ENCODE results near the gene ARPIN. TPM values are rescaled to one million over a fixed set of nuclear protein-coding genes. Genes with fewer than 3 reads are reported as not detected.
A peak's percentile ranks its signal among the peaks of the same experiment; 100 is the strongest.
"Not testable (repeated sequence)": the region's sequence is repeated elsewhere in the genome, so short reads cannot be mapped to it uniquely, and the experiment has no call there.

The ARPIN gene
- total RNA-seq, 1 donor from 2014 or later = 20.4 TPM

DNA sequence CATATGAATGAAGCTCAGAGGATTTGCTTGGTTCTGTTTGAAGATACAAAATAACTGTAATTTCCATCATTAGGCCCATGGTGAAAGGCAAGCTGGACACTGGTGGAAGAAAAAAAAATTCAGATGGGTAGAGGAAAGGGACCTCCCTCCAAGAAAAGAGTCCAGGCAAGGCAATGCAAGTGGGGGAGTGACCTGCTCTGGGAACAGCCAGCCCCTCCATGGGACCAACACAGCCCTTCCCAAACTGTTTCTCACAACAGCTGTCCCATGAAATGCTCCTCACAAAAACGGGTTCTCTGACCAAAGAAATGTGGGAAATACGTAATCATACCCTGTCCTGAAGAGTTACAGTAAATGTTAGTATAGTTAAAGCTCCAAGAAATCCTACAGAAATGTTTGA is 14.6 kb downstream of the ARPIN start:
- no peak for DNase-seq (ENCODE audit: low spot score, unreplicated experiment)
- peaks cover 12% of the 10 kb centered on the region for H3K36me3 Mint-ChIP-seq (ENCODE audit: insufficient read depth)
- no peaks in the 10 kb centered on the region for H3K9me3 Mint-ChIP-seq (ENCODE audit: low read depth)
- no peak overlapping the region for H3K27ac Mint-ChIP-seq
- H3K4me3 Mint-ChIP-seq (ENCODE audit: low read depth) = no peak overlapping the region
- peaks cover 2% of the 10 kb centered on the region for H3K4me1 Mint-ChIP-seq (ENCODE audit: low read depth)
- H3K27me3 Mint-ChIP-seq = no peaks in the 10 kb centered on the region
- TF ChIP-seq, protein P1, sequence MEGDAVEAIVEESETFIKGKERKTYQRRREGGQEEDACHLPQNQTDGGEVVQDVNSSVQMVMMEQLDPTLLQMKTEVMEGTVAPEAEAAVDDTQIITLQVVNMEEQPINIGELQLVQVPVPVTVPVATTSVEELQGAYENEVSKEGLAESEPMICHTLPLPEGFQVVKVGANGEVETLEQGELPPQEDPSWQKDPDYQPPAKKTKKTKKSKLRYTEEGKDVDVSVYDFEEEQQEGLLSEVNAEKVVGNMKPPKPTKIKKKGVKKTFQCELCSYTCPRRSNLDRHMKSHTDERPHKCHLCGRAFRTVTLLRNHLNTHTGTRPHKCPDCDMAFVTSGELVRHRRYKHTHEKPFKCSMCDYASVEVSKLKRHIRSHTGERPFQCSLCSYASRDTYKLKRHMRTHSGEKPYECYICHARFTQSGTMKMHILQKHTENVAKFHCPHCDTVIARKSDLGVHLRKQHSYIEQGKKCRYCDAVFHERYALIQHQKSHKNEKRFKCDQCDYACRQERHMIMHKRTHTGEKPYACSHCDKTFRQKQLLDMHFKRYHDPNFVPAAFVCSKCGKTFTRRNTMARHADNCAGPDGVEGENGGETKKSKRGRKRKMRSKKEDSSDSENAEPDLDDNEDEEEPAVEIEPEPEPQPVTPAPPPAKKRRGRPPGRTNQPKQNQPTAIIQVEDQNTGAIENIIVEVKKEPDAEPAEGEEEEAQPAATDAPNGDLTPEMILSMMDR (IDR thresholded peaks at IDR 0.05; ENCODE audit: unreplicated experiment) = no peak

DNA sequence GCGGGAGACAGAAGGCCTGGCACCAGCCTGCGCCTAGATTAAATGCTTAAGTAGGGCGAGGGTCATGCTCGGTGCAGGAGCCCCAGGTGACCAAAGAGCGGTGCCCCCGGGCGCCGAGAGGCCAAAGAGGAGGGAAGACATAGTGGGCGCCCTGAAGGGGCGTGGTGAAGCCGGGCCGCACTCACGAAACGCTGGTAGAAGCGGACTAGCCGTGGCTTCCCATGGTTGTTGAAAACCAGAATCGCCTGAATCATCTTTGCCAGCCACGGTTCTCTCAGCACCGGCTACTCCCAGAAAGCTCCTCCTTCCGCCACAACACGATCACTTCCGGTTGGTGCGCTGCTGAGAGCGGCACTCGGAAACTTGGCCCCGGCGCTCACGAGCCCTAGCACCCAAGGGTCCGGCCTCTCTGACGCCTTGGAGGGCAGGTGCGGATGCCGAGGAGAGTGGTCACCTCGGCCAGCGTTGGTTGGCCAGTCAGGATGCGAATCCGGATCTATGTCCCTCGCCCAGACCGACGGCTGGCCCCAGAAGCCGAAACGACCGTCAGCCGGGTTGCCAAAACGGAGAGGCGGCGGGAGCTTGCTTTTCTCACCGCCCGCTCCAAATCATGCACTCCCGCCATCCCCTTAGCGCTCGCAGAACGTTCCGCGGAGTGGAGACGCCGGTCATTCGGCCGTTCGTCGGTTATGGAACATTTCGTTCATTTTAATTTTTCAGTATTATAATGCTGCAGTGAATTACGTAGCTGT is 18.9 kb downstream of the ARPIN start, which contains the start of gene AP3S2:
AP3S2 (minus strand) TSS at position 299 of the 752 bp plus-strand sequence; CDS start at position 254, 45 bp downstream.
- TF ChIP-seq, protein P1 (IDR thresholded peaks at IDR 0.05; ENCODE audit: unreplicated experiment) = no peak
- Mint-ChIP-seq H3K36me3 (ENCODE audit: insufficient read depth) (peaks cover 1% of the 10 kb centered on the region), H3K27ac (peak within 1 kb of the TSS; percentile 93), H3K27me3 (no peaks in the 10 kb centered on the region), H3K4me1 (ENCODE audit: low read depth) (peaks cover 8% of the 10 kb centered on the region), H3K9me3 (ENCODE audit: low read depth) (no peaks in the 10 kb centered on the region), H3K4me3 (ENCODE audit: low read depth) (peak within 1 kb of the TSS; percentile 93)
- peak; percentile 78 for DNase-seq (ENCODE audit: low spot score, unreplicated experiment)

DNA sequence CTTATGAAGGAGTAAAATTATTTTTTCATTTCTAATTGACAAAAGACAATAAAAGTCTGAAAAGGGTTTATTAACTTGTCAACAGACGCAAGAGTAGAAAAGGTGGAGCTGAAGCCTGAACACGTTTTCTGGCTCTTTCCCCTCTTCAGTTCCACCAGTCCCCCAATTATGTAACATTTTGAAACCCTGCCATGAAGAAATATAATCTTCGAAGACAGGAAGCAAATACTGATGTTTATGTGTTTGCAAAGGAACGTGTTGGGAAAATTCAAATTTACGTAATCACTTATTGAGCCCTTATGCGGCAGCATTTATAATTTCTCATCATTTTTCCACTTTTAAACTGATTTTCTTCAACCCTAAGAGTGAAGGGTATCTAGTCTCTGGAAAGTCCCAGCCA is 19.7 kb downstream of the ARPIN start:
- Mint-ChIP-seq H3K27me3 (no peaks in the 10 kb centered on the region), H3K9me3 (ENCODE audit: low read depth) (no peaks in the 10 kb centered on the region), H3K4me1 (ENCODE audit: low read depth) (peaks cover 8% of the 10 kb centered on the region), H3K36me3 (ENCODE audit: insufficient read depth) (peaks cover 1% of the 10 kb centered on the region), H3K4me3 (ENCODE audit: low read depth) (peak overlapping the region; percentile 93), H3K27ac (peak overlapping the region; percentile 93)
- DNase-seq (ENCODE audit: low spot score, unreplicated experiment) = no peak
- TF ChIP-seq, protein P1 (IDR thresholded peaks at IDR 0.05; ENCODE audit: unreplicated experiment) = no peak

DNA sequence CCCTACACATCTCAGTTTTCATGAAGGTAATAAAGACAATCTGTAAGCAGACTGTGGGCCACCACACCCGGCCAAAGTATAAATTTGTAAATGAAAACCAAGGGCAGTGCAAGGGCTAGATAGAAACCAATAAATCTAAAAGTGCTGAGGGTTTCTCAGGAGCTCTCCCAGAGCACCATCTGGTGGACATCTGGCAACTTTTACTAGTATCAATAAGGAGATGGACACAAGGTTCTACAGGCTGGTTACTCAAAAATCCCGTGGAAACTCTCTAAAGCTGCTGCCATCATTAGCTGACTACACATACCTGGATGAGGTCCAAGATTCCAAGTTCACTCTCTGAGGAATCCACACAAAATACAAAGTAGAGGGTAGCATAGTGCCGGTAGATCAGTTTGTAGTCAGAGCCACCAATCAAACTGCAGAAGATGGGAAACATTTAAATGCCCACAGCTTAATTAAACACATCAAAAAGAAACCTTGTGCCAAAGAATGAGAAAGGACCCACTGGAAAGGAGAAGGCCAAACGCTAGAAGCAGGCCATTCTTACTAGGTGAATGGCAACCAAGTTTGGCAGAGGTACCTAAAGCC is 24.4 kb downstream of the ARPIN start:
- no peak for DNase-seq (ENCODE audit: low spot score, unreplicated experiment)
- TF ChIP-seq, protein P1 (IDR thresholded peaks at IDR 0.05; ENCODE audit: unreplicated experiment) = peak; percentile 51
- peaks cover 5% of the 10 kb centered on the region for H3K4me1 Mint-ChIP-seq (ENCODE audit: low read depth)
- H3K9me3 Mint-ChIP-seq (ENCODE audit: low read depth) = no peaks in the 10 kb centered on the region
- H3K36me3 Mint-ChIP-seq (ENCODE audit: insufficient read depth) = peaks cover 8% of the 10 kb centered on the region
- H3K4me3 Mint-ChIP-seq (ENCODE audit: low read depth) = no peak overlapping the region
- H3K27me3 Mint-ChIP-seq = no peaks in the 10 kb centered on the region
- peak overlapping the region; percentile 50 for H3K27ac Mint-ChIP-seq

DNA sequence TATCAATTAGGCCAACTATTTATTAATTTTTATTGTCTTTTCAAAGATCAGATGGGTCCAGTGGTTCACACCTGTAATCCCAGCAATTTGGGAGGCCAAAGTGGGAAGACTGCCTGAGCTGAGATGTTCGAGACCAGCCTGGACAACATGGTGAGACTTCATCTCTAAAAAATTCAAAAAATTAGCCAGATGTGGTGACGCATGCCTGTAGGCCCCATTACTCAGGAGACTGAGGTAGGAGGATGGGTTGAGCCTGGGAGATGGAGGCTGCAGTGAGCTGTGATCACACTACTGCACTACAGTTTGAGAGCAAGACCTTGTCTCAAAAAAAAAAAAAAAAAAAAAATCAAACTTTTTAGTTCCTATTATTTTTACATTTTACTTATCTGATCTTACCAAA is 27.1 kb downstream of the ARPIN start:
- Mint-ChIP-seq H3K27me3 (no peaks in the 10 kb centered on the region), H3K9me3 (ENCODE audit: low read depth) (no peaks in the 10 kb centered on the region), H3K4me1 (ENCODE audit: low read depth) (no peaks in the 10 kb centered on the region), H3K36me3 (ENCODE audit: insufficient read depth) (peaks cover 11% of the 10 kb centered on the region), H3K27ac (no peak overlapping the region), H3K4me3 (ENCODE audit: low read depth) (no peak overlapping the region)
- DNase-seq (ENCODE audit: low spot score, unreplicated experiment) = no peak
- TF ChIP-seq, protein P1 (IDR thresholded peaks at IDR 0.05; ENCODE audit: unreplicated experiment) = no peak

DNA sequence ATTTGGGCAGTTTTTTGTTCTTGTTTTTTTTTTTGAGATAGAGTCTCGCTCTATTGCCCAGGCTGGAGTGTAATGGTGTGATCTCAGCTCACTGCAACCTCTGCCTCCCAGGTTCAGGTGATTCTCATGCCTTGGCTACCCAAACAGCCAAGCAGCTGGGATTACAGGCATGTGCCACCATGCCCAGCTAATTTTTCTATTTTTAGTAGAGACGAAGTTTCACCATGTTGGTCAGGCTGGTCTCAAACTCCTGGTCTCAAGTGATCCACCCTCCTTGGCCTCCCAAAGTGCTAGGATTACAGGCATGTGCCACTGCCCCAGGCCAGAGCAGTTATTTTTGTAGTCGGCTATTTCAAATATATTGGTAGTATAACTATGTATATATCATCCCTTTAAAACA is 27.6 kb downstream of the ARPIN start:
- H3K27ac Mint-ChIP-seq; H3K4me1 Mint-ChIP-seq (ENCODE audit: low read depth); H3K4me3 Mint-ChIP-seq (ENCODE audit: low read depth); H3K27me3 Mint-ChIP-seq; H3K9me3 Mint-ChIP-seq (ENCODE audit: low read depth); DNase-seq (ENCODE audit: low spot score, unreplicated experiment): not testable (repeated sequence)
- peaks cover 11% of the 10 kb centered on the region for H3K36me3 Mint-ChIP-seq (ENCODE audit: insufficient read depth)
